ENCODE data around the gene RABGAP1.

Gene RABGAP1

GRCh38 chr9:122912964-122913673, 27.7 kb upstream of the RABGAP1 start, which contains the start of gene ZBTB6:
Gene ZBTB6, minus strand, starts transcription at chr9:122913323. Its CDS starts 1,251 bp downstream, at chr9:122912072.
- DNase-seq (ENCODE audit: low read depth): peak; percentile 86
- no peak for TF ChIP-seq CTCF (IDR thresholded peaks at IDR 0.05; ENCODE audit: insufficient read depth, low read depth, low read length, missing control alignments)
- H3K4me3 ChIP-seq (ENCODE audit: low read length): peak within 1 kb of the TSS; percentile 84

- no peak for TF ChIP-seq CTCF (IDR thresholded peaks at IDR 0.05; ENCODE audit: insufficient read depth, low read depth, low read length, missing control alignments)
- no peak overlapping the region for H3K4me3 ChIP-seq (ENCODE audit: low read length)
- DNase-seq (ENCODE audit: low read depth): no peak
These were observed 22.5 kb upstream of the RABGAP1 start for GRCh38 chr9:122918310-122918709.

- no peak for DNase-seq (ENCODE audit: low read depth)
- no peak for TF ChIP-seq CTCF (IDR thresholded peaks at IDR 0.05; ENCODE audit: insufficient read depth, low read depth, low read length, missing control alignments)
- no peak overlapping the region for H3K4me3 ChIP-seq (ENCODE audit: low read length)
These were observed 18.1 kb upstream of the RABGAP1 start for GRCh38 chr9:122922713-122923112.

GRCh38 chr9:122923947-122924346, 16.9 kb upstream of the RABGAP1 start:
- no peak for TF ChIP-seq CTCF (IDR thresholded peaks at IDR 0.05; ENCODE audit: insufficient read depth, low read depth, low read length, missing control alignments)
- DNase-seq (ENCODE audit: low read depth): no peak
- H3K4me3 ChIP-seq (ENCODE audit: low read length): no peak overlapping the region

- no peak overlapping the region for H3K4me3 ChIP-seq (ENCODE audit: low read length)
- no peak for TF ChIP-seq CTCF (IDR thresholded peaks at IDR 0.05; ENCODE audit: insufficient read depth, low read depth, low read length, missing control alignments)
- no peak for DNase-seq (ENCODE audit: low read depth)
These were observed 10.9 kb upstream of the RABGAP1 start for GRCh38 chr9:122929796-122930354.

GRCh38 chr9:122930541-122931225, 10.1 kb upstream of the RABGAP1 start:
- H3K4me3 ChIP-seq (ENCODE audit: low read length): peak overlapping the region; percentile 66
- TF ChIP-seq CTCF (IDR thresholded peaks at IDR 0.05; ENCODE audit: insufficient read depth, low read depth, low read length, missing control alignments): no peak
- no peak for DNase-seq (ENCODE audit: low read depth)

Data from epithelial cell of esophagus (primary cell).